Measurements from ENCODE around the gene PDCL2. TPM values are rescaled to one million over a fixed set of nuclear protein-coding genes. Genes with fewer than 3 reads are reported as not detected.

PDCL2 gene
- total and polyA plus RNA-seq, 9 donors, result not detected

GRCh38 chr4:55507612-55508011 is 84.4 kb downstream of the PDCL2 start:
- no peaks in the 10 kb centered on the region for H3K9me3 ChIP-seq
- WGBS, 3 donors, result 90 to 92% (median 90%) methylated on average over 1 of the region's 1 CpG
- no peak overlapping the region for H3K27ac ChIP-seq
- intact Hi-C loops (cut with DNase I), result no loop called here
- no peak for DNase-seq
- no peaks in the 10 kb centered on the region for H3K4me1 ChIP-seq (ENCODE audit: insufficient read depth)
- H3K4me3 ChIP-seq, result no peak overlapping the region
- H3K27me3 ChIP-seq, result no peaks in the 10 kb centered on the region
- no peak for TF ChIP-seq EP300 (IDR thresholded peaks at IDR 0.05)
- TF ChIP-seq POLR2A (IDR thresholded peaks at IDR 0.05), result no peak
- TF ChIP-seq CTCF (IDR thresholded peaks at IDR 0.05), result no peak
- H3K36me3 ChIP-seq, result no peaks in the 10 kb centered on the region

Other genes with a start within 250 kb of the PDCL2 start
- gene SRD5A3, start 246.0 kb downstream of the PDCL2 start, total RNA-seq, result 1 to 10 TPM; 1.2 to 9.4 (median 2.9) TPM
- gene SRD5A3, start 246.0 kb downstream of the PDCL2 start, polyA plus RNA-seq, result 10 to 100 TPM in 1 of 2 donors, 1 to 10 TPM in 1; 2.9 to 12.3 TPM
- 100 to 1,000 TPM in 1 of 7 donors, 10 to 100 TPM in 6; 54.6 to 230 (median 84.1) TPM for gene TMEM165, start 196.3 kb downstream of the PDCL2 start, total RNA-seq
- 10 to 100 TPM; 33.3 to 57.8 TPM for gene TMEM165, start 196.3 kb downstream of the PDCL2 start, polyA plus RNA-seq
- gene CLOCK, start 45.3 kb downstream of the PDCL2 start, total RNA-seq, result 10 to 100 TPM; 16.1 to 36.4 (median 34.6) TPM
- gene CLOCK, start 45.3 kb downstream of the PDCL2 start, polyA plus RNA-seq, result 10 to 100 TPM in 1 of 2 donors, 1 to 10 TPM in 1; 5.4 to 12.5 TPM
- gene NMU, start 44.1 kb upstream of the PDCL2 start, total RNA-seq, result under 1 TPM in 1 of 7 donors, not detected in 6; 0.77 TPM
- under 1 TPM in 1 of 2 donors, not detected in 1; 0.28 TPM for gene NMU, start 44.1 kb upstream of the PDCL2 start, polyA plus RNA-seq
- not detected for gene EXOC1L, start 227.5 kb upstream of the PDCL2 start, total RNA-seq
- gene EXOC1L, start 227.5 kb upstream of the PDCL2 start, polyA plus RNA-seq, result not detected